Renal cortex interstitium (tissue), 11 donors: ENCODE data around the gene TRIM24. TPM values are rescaled to one million over a fixed set of nuclear protein-coding genes. Genes with fewer than 3 reads are reported as not detected.
"Not testable (repeated sequence)": the region's sequence is repeated elsewhere in the genome, so short reads cannot be mapped to it uniquely, and the experiment has no call there.

Experiments used
- DNase-seq, 11 donors: peaks; one replicate each; pipeline ENCODE4 v3.0.0-alpha.2; 2013; ENCODE audit warnings: low read depth in 9 of 11, low spot score in 4 of 11; ENCODE audit errors: extremely low read depth in 1 of 11
- polyA plus RNA-seq, 3 donors: library from polyadenylated mRNA; unstranded; fragments of 120-200 nt; gene quantifications; one replicate each; pipeline ENCODE4 v1.2.1, GENCODE V29; 2013; ENCODE audit not compliant: insufficient read length in 3 of 3

Gene TRIM24
- polyA plus RNA-seq, 3 donors, result 49.3 to 69.1 (median 64.2) TPM

DNA sequence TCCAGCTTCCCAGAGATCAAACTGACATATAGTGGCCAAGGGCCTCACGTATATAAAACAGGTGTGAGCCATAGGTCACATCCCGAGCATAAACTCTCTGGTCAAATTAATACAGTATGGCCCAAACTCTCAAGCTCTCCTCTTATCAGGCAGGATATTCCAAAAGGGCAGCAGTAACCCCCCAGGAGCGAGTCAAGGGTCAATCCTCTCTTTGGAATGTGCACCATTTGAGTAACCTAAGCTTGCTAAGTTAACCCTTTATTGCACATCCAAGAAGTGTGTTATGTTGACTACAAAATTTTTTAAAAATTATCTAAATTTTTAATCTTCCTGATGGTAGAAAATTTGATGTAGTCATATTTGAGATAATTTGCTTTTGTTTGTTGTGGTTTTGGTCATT is 4.5 kb upstream of the TRIM24 start:
- no peak for DNase-seq

DNA sequence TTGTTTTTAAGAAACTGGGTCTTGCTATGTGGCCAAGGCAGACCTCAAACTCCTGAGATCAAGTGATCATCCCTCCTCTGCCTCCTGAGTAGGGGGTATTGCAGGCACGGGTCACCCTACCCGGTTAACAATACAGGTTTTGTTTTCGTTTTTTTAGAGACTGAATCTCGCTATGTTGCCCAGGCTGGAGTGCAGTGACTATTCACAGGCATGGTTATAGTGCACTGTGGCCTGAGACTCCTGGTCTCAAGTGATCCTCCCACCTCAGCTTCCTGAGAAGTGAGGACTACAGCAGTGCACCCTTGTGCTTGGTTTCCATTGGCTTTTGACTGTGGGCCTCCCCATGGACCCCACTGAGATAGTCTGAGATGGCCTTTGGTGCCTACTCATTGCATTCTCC is 3.8 kb upstream of the TRIM24 start:
- no peak for DNase-seq

DNA sequence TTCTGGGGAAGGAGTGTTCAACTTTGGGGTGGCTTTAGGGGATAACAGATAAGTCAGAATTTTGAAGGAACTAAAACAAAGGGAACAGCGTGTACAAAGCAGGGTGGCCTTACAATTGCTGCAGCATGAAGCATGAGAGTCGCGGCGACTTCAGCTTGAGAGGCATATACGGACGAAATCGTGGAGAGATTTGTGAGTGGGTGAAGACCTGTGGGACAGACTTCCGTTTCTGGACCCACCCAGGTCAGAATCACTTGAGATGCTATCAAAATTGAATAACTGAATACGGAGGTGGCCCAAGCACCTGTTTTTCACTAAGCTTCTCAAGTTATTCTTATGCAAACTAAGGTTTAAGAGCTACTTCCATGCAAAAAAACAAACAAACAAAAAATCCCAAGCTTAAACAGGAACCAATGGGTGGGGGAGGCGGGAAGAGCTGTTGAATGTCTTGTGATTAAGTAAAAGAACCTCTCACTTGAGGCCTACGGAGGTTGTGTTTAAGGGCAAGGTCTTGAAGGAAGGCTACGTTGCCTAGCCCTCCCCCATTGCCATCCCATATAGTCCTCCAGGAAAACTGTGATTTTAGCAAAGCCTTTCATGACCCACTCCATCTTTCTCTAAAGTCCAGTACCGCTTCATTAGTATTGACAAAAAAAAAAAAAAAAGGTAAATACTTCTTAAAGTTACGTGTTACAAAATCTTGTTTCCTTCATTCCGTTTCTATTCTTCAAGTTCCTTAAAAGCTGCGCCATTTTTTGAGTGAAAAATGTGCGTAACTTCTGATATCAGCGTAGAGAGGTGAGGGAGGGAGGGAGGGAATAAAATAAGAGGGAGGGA is 1.3 kb upstream of the TRIM24 start:
- no peak for DNase-seq

DNA sequence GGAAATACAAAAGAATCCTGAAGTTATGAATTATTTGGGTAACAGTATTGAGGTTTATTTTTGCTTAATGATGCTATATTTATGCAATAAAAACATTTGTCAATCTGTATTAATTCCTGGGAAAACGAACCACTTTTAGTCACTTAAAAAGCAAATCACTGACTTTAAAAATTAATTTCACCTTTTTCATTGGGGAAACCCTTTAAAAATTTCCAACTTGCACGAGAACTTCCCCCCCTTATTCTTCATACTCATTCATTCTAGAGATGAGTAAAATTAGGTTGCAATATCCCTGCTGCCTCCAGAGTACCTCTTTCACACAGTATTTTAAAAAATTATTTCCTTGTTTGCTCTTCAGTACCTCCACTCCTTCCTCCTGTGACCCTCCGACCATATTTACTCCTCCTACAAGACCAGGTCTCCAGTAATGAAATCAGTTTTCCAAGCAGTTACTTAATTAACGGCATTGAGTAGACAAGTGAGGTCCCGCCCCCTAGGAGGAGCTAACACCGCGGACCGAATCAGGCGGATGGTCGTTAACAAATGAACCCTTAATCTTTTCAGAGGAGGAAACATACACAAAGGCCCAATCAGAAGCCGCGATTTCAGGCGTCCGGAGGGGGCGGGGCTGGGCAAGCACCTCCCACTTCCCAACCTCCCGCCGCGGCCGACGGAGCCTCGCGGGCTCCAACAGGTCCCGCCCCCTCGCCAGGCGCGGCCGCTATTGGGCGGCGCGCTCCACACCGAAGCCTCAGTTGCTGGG is 465 bp upstream of the TRIM24 start:
- peak in 10 of 11 donors; percentile 87 to 98 (median 96) for DNase-seq

DNA sequence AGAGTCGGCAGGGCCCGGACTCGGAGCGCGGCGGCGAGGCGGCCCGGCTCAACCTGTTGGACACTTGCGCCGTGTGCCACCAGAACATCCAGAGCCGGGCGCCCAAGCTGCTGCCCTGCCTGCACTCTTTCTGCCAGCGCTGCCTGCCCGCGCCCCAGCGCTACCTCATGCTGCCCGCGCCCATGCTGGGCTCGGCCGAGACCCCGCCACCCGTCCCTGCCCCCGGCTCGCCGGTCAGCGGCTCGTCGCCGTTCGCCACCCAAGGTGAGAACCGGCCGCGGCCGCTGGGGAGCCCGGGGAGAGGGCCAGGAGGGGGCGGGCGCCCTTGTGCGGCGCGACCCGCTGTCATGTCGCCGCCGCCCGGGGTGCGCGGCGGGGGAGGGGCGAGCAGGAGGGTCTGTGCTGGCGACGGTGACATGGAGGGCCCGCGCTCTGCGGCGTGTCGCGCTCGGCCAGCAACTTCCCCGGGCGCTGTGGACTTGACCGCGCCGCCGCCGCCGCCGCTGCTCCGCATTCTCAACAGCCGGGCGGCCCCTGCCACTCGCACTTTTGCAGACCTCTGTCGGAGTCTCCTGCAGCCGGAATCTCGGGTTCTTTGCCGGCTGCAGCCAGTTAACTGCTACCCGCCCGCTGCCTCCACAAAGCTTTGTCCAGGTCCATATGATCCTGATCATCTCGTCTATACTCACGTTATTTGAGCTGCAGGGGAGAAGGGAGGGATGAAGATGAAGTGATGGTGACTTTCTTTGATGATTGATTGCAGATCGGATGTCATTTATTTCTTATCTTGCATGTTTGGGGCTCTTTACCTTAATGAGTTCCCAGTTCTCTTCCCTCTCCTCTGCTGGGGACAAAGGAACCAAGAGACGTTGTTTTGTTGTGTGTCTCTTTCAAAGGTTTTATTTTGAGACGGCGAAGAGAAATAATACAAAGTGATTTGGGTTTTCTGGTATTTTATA is 869 bp downstream of the TRIM24 start:
- peak in 10 of 11 donors; percentile 33 to 70 (median 52) for DNase-seq

DNA sequence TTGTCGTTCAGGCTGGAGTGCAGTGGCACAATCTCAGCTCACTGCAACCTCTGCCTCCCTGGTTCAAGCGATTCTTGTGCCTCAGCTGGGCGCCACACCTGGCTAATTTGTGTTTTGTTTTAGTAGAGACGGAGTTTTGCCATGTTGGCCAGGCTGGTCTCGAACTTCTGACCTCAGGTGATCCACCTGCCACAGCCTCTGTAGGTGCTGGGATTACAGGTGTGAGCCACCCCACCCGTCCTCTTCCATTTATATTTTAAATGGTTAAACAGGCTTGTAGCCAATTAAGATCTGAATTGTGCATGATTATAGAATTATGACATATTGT is 3.2 kb downstream of the TRIM24 start:
- not testable (repeated sequence) for DNase-seq

DNA sequence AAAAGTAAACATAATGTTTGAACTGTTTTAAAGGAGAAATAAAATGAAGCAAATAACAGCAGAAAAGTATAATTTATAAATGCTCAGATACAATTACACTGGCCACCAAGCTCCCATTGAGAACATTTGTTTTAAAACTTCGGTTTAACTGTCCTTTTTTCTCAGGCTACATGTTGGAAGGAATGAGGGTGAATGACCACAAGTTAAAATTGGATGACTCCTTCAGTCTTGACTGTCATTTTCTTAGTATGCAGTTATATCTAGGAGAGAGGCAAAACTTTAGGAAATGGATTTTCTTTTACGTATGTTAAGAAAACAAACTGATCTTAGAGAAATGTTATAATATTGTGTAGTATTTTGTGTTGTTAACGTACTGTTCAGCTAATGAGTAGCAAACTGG is 5.0 kb downstream of the TRIM24 start:
- no peak for DNase-seq

DNA sequence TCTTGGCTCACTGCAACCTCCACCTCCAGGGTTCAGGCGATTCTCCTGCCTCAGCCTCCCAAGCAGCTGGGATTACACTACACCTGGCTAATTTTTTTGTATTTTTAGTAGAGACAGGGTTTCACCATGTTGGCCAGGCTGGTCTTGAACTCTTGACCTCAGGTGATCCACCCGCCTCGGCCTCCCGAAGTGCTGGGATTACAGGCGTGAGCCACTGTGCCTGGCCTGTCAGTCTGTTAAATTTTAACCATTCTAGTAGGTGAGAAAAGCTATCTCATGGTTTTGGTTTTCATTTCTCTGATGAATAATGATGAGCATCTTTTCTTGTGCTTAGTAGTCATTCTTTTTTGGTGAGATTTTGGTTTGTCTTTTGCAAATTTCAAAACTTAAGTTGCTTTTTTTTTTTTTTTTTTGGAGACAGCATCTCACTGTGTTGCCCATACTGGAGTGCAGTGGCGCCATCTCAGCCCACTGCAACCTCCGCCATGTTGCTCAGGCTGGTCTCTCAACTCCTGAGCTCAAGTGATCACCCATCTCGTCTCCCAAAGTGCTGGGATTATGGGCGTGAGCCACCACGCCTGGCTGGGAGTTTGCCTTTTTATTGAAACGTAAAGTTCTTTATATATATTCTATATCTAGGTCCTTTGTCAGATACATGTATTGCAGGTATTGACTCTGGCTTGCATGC is 6.2 kb downstream of the TRIM24 start:
- not testable (repeated sequence) for DNase-seq

DNA sequence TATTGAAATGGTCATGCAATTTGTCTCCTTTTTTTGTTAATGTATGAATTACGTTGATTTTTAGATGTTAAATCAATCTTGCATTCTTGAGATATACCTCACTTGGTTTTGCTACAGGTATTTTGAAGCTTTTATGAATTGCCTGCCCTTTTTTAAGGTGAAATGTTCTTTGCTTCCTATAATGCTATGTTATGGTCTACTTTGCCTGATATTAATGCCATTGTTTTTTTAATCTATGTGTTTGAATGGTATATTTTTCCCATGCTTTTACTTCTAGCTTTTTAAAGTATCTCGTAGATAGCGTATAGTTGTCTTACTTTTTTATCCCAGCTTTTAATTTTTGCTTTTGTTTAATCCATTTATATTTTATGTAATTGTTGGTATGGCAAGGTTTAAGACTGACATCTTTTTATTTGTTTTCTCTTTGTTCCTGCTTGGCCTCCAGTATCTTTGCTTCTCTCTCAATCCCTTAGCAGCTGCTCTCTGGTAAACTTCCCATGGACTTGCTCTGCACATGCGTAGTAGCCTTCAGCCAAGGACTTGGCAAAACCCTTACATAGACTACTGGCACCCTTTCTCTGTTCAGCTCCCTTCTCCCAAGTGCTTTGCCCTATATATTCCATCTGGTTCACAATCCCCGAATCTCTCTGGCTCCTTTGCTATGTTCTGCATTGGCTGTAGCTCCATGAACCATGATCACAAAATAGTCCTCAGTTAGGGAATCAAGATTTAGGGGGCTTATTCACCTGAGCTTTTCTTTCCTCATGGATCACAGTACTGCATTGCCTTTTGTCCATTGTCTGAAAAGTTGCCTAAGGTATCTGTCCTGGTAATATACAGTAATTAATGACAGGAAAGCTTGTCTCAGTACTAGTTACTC is 8.4 kb downstream of the TRIM24 start:
- no peak for DNase-seq

DNA sequence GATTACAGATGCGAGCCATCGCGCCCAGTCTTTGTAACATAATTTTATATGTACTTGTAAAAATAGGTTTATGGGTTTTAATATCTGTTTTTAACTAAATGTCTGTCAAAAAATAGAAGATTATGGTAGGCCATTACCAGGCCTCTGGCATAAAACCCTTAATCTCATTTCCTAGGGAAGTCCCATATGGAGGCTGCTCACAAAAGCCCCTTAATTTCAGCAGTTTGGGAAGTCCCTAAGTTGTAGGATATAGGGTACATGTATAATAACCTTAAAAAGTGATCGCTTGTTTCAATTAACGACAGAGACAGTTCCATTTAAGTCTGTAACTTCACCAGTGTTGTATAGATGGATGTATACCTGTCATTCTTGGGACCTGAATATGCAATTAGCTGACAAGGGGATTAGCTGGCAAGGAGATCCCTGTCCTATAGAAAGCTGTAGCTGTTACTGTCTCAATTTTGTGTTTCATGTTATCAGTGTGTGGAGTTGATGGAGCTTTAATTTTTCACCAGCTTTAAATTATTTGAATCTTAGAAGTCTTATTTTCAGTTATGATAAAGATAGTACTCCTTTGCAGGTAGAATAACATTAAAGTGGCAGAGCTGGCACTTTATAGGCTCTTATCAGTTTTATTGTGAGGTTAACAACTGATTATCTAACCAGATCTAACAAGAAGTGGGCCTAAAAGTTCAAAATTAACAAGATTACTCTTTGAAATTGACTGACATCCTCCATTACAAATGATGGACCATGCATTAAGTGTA is 10.5 kb downstream of the TRIM24 start:
- no peak for DNase-seq

DNA sequence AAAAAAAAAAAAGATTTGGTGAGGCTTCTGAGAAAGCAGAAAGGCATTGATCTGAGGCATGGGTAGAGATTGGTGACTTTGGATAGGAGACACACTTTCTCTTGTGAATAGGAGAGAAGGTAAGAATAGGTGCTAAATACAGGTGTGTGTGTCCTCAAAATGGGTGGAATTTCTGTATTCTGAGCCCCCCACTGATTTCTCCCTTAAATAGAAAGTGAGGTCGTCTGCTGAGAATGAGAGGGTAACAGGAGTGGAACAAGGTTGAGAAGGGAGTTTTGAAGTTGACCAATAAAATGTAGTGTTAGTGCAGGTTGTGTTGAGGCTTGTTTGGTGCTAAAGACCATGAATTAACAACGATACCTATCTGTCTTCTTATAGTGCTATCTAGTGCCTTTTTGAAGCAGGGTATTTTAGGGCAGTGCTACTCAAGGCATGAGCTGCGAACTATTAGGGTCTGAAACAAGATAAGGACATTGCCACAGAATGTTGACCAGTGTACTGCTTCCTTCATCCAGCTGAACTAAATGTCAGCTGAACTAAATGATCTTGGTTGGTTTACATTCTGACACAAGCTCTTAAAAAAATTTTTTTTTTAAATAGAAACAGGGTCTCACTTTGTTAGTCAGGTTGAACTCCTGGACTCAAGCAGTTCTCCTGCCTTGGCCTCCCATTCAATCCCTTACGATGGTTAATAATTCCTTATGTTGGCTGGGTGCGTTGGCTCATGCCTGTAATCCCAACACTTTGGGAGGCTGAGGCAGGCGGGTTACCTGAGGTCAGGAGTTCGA is 12.4 kb downstream of the TRIM24 start:
- DNase-seq, result no peak

DNA sequence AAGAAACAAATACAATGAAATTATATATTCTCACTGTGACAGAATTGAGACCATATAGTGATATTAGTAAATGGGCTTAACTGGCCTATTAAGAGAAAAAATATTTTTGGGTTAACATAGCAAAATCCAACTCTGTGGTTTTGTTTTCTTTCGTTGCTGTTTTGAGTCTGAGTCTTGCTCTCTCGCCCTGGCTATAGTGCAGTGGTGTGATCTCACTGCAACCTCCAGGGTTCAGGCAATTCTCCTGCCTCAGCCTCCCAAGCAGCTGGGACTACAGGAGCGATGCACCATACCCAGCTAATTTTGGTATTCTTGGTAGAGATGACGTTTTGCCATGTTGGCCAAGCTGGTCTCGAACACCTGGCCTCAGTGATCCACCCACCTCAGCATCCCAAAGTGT is 15.3 kb downstream of the TRIM24 start:
- no peak for DNase-seq

DNA sequence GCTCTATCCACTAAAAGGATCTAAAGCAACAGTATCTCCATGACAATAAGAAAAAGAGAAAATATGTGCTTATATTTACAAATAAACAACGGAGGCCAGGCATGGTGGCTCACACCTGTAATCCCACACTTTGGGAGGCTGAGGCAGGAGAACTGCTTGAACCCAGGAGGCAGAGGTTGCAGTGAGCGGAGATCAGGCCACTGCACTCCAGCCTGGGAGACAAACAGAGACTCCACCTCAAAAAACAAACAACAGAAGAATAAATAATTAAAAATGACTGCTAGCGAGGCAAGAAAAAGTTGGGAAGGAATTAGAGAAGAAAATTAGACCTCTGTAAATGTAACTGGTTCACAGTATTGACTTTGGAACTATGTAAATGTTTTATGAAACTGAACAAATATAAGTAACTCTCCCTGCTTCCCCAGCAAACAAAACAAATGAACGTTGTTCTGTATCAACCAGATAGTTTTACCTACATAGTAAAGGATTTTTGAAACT is 17.1 kb downstream of the TRIM24 start:
- no peak for DNase-seq

DNA sequence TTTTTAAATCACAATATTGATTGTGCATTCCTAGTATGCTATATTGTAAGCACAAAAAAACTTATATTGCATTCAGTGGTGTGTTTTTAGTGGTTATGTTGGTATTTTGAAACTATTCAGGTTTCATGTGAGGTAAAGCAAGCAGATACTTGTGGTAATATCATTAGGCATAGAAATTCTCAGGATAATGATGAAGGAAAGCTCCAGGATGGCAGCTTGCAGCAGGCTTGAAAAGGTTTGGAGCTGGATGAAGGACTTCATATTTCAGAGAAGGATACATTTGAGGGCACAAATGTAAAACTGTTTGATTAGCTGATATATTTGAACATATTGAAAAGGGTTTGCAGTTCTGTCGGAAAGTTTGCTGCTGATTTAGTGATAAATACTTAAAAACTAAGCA is 17.5 kb downstream of the TRIM24 start:
- no peak for DNase-seq

DNA sequence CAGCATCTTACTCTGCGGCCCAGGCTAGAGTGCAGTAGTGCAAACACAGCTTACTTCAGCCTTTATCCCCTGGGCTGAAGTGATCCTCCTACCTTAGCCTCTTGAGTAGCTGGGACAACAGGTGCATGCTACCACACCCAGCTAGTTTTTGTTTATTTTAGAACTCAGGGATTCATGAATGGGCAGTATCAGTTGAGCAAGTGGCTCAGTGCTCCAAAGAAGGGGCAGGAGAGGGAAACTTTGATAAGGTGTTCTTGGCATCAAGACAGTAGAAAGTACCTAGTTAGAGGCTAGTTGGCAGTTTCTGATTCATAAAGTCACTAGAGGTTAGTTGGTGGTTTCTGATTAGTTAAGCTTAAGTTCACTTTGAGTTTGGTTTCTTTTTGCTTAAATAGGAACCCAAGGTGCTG is 18.4 kb downstream of the TRIM24 start:
- no peak for DNase-seq

DNA sequence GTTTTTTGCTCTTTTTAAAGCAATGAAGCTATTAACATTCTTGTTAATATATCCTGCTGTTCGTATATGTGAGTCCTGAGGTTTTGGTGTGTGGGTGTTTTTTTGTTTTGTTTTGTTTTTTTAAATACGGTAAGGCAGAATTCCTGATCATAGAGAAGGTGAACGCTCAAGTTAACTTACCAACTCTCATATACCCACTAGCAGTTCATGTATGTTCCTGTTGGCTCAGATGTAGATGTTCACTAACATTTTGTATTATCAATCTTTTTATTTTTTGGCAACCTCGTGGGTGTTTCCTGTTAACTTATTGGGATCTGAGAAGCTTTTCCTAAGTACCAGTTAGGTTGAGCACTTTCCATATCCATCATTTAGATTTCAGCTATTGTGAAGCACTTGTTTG is 20.5 kb downstream of the TRIM24 start:
- DNase-seq, result no peak
